Measurements from ENCODE around the gene RAB40C. TPM values are rescaled to one million over a fixed set of nuclear protein-coding genes. Genes with fewer than 3 reads are reported as not detected.

Gene RAB40C
- total RNA-seq, 1 donor from 2014 or later = 20.0 TPM

DNA sequence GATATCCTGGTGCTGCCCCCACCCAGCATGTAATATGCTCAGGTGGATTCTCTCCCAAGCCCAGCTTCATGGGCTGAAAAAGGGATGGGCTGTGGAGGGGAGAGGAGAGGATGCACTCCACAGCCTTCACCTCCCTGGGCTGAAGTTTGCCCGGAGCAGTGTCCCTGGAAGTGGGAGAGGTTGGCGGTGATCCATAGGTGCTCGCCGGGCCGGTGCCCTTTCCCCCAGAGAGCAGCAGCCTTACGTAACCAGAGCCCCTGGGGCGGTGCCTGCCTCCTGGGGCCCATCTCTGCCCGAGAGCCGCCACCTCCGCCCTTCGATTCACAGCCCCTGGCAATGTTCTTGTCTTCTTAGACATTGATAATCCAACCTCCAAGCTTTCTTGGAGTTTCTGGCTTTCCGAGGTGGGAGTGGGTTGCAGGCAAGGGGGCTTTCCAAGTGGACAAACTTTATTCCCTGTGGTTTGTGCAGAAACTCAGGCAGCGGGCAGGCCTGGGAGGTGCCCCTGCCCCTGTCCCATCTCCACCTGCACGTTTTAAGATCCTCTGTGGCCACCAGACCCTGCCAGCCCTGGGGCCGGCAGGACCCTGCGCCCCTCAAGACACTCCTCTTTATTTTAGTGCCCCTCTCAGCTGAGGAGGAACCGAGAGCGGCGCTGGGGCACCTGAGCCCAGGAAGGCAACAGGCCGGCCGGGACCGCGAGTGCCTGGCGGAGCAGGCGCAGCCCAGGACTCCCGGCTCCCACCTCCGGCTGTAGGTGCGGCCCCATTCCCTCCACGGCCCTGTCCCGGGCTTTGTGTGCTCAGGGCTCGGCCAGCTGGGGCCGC is 56.2 kb downstream of the RAB40C start:
- H3K27ac Mint-ChIP-seq (ENCODE audit: unreplicated experiment) = no peak overlapping the region
- no peaks in the 10 kb centered on the region for H3K36me3 Mint-ChIP-seq (ENCODE audit: unreplicated experiment)
- TF ChIP-seq, protein P1, sequence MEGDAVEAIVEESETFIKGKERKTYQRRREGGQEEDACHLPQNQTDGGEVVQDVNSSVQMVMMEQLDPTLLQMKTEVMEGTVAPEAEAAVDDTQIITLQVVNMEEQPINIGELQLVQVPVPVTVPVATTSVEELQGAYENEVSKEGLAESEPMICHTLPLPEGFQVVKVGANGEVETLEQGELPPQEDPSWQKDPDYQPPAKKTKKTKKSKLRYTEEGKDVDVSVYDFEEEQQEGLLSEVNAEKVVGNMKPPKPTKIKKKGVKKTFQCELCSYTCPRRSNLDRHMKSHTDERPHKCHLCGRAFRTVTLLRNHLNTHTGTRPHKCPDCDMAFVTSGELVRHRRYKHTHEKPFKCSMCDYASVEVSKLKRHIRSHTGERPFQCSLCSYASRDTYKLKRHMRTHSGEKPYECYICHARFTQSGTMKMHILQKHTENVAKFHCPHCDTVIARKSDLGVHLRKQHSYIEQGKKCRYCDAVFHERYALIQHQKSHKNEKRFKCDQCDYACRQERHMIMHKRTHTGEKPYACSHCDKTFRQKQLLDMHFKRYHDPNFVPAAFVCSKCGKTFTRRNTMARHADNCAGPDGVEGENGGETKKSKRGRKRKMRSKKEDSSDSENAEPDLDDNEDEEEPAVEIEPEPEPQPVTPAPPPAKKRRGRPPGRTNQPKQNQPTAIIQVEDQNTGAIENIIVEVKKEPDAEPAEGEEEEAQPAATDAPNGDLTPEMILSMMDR (IDR thresholded peaks at IDR 0.05) = no peak
- H3K4me3 Mint-ChIP-seq (ENCODE audit: unreplicated experiment) = no peak overlapping the region
- H3K4me1 Mint-ChIP-seq (ENCODE audit: unreplicated experiment) = peaks cover 31% of the 10 kb centered on the region
- no peaks in the 10 kb centered on the region for H3K9me3 Mint-ChIP-seq (ENCODE audit: unreplicated experiment)
- no peaks in the 10 kb centered on the region for H3K27me3 Mint-ChIP-seq (ENCODE audit: unreplicated experiment)
- DNase-seq (ENCODE audit: extremely low spot score, unreplicated experiment) = no peak

DNA sequence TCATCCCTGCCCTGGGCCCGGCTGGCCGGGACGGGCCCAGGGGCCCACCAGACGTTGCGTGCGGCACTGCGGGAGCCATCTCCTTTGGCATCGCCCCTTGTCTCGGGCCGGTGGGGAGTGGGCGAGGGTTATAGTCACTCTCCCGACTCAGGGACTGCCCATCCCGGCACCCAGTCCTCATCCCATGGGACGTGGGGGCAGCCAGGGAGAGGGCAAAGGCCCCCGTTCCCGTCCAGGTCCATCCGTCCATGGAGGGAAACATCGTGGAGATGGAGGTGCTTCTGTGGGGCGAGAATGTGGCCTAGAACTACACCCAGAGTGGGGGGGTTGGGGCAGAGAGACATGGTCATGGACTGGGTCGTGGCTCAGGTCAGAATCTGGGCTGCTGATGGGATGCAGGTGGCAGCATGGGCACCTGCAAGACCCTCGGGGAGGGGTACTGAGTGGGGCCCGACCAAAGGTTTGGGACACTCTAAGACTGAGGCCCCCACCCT is 56.9 kb downstream of the RAB40C start:
- TF ChIP-seq, protein P1 (IDR thresholded peaks at IDR 0.05) = no peak
- no peak for DNase-seq (ENCODE audit: extremely low spot score, unreplicated experiment)
- Mint-ChIP-seq H3K4me3 (ENCODE audit: unreplicated experiment) (no peak overlapping the region), H3K27me3 (ENCODE audit: unreplicated experiment) (no peaks in the 10 kb centered on the region), H3K36me3 (ENCODE audit: unreplicated experiment) (no peaks in the 10 kb centered on the region), H3K4me1 (ENCODE audit: unreplicated experiment) (peaks cover 31% of the 10 kb centered on the region), H3K27ac (ENCODE audit: unreplicated experiment) (no peak overlapping the region), H3K9me3 (ENCODE audit: unreplicated experiment) (no peaks in the 10 kb centered on the region)

DNA sequence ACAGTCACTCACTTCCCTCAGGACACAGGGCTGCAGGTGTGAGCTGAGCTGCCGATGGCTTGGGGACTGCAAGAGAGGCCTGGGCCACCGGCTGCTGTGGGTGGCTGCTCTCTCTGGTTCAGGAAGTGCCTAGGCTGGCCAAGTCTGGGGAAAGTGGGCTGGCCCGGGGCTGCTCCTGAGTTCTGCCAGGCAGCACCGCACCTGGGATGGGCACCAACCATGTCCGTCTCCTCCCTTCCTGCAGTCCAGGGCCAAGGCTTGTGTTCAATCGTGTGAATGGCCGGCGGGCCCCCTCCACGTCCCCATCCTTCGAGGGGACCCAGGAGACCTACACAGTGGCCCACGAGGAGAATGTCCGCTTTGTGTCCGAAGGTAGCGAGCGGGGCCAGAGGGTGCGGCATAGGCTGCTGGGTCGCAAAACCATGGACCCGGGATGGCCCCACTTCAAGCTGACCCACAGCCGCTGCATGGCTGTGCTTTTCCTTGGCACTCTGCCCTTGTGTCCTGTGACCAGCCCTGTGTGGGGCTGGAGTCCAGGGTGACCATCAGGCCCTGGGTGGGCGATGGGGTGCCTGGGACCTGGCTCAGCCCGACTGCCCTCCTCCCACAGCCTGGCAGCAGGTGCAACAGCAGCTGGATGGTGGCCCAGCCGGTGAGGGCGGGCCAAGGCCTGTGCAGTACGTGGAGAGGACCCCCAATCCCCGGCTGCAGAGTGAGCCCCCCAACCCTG is 57.5 kb downstream of the RAB40C start:
- H3K27ac Mint-ChIP-seq (ENCODE audit: unreplicated experiment) = no peak overlapping the region
- TF ChIP-seq, protein P1 (IDR thresholded peaks at IDR 0.05) = no peak

DNA sequence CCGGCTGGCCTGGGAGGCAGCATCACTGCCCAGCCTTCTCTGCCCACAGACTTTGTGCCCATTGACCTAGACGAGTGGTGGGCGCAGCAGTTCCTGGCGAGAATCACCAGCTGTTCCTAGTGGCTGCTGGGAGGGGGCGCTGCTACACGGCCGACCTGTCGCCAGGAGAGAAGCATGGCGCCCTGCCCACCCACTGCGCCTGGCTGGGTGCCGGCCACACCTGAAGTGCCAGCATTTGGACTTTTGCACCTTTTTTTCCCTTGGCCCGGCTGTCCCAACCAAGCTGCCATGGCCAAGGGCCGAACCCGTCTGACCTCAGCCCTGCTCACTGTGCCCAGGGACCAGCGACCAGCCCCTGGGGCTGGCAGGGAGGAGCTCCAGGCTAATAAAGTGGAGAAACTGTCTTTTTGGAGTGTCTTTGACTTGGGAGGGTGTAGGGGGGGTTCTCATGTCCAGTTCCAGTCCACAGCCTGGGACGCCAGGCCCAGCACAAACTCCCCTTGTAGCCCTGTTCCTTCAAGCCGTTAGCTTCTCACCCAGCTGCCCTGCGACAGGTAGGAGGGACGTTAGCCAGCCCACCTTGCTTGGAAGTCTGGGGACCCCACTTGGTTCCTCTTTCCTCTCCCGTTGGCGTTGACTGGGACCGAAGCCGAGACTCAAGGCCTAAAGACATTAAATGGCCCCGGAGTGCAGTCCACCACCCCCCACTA is 58.4 kb downstream of the RAB40C start:
- no peaks in the 10 kb centered on the region for H3K36me3 Mint-ChIP-seq (ENCODE audit: unreplicated experiment)
- TF ChIP-seq, protein P1 (IDR thresholded peaks at IDR 0.05) = peak; percentile 40
- peak overlapping the region; percentile 76 for H3K4me3 Mint-ChIP-seq (ENCODE audit: unreplicated experiment)
- H3K9me3 Mint-ChIP-seq (ENCODE audit: unreplicated experiment) = no peaks in the 10 kb centered on the region
- peak overlapping the region; percentile 75 for H3K27ac Mint-ChIP-seq (ENCODE audit: unreplicated experiment)
- peaks cover 26% of the 10 kb centered on the region for H3K4me1 Mint-ChIP-seq (ENCODE audit: unreplicated experiment)
- no peaks in the 10 kb centered on the region for H3K27me3 Mint-ChIP-seq (ENCODE audit: unreplicated experiment)
- DNase-seq (ENCODE audit: extremely low spot score, unreplicated experiment) = no peak

More for the DNA sequence above, 57.5 kb downstream of the RAB40C start:
- Mint-ChIP-seq H3K4me1 (ENCODE audit: unreplicated experiment) (peaks cover 31% of the 10 kb centered on the region), H3K4me3 (ENCODE audit: unreplicated experiment) (no peak overlapping the region), H3K27me3 (ENCODE audit: unreplicated experiment) (no peaks in the 10 kb centered on the region), H3K9me3 (ENCODE audit: unreplicated experiment) (no peaks in the 10 kb centered on the region), H3K36me3 (ENCODE audit: unreplicated experiment) (no peaks in the 10 kb centered on the region)
- DNase-seq (ENCODE audit: extremely low spot score, unreplicated experiment) = no peak
